GM23338 (cell line): ENCODE measurements around the gene OXER1. TPM values are rescaled to one million over a fixed set of nuclear protein-coding genes. Genes with fewer than 3 reads are reported as not detected.

Source experiments
- ATAC-seq: fragments of 200-7000 bp; cut with Tn5 transposase; 3 replicates; pipeline ENCODE4 v1.9.1; 2020
- DNase-seq: peaks from one replicate; pipeline ENCODE4 v3.0.0-alpha.2; 2015; ENCODE audit warnings: low spot score
- H2AFZ ChIP-seq: fragments of 200-600 bp; sonication (generic); 2 replicates; pipeline ENCODE4 v1.8.0; 2016; ENCODE audit warnings: antibody characterized with exemption, mild to moderate bottlenecking, moderate library complexity
- H3F3A ChIP-seq: fragments of 200-600 bp; sonication (generic); replicated peaks from 2 replicates; pipeline ENCODE4 v1.8.0; 2017; ENCODE audit warnings: antibody characterized with exemption, mixed run types, low read depth
- H3K27ac ChIP-seq: fragments of 200-600 bp; sonication (generic); 2 replicates; pipeline ENCODE4 v1.6.1; 2016; ENCODE audit warnings: low read depth
- H3K27me3 ChIP-seq: fragments of 200-600 bp; sonication (generic); 2 replicates; pipeline ENCODE4 v1.8.0; 2016; ENCODE audit warnings: mild to moderate bottlenecking, mixed run types, moderate library complexity; ENCODE audit not compliant: insufficient read depth
- H3K36me3 ChIP-seq: fragments of 200-600 bp; sonication (generic); 2 replicates; pipeline ENCODE4 v1.8.0; 2016; ENCODE audit warnings: mild to moderate bottlenecking; ENCODE audit not compliant: insufficient read depth
- H3K4me1 ChIP-seq: fragments of 200-600 bp; sonication (generic); 2 replicates; pipeline ENCODE4 v1.8.0; 2016; ENCODE audit warnings: mild to moderate bottlenecking, moderate library complexity; ENCODE audit not compliant: insufficient read depth
- H3K4me2 ChIP-seq: fragments of 200-600 bp; sonication (generic); 2 replicates; pipeline ENCODE4 v1.7.1; 2017; ENCODE audit warnings: mixed run types
- H3K4me3 ChIP-seq: fragments of 200-600 bp; sonication (generic); 2 replicates; pipeline ENCODE4 v1.6.1; 2016; ENCODE audit warnings: mixed run types
- H3K79me2 ChIP-seq: fragments of 200-600 bp; sonication (generic); replicated peaks from 2 replicates; pipeline ENCODE4 v1.8.0; 2017; ENCODE audit warnings: mild to moderate bottlenecking; ENCODE audit not compliant: insufficient read depth
- H3K9me2 ChIP-seq: fragments of 200-600 bp; sonication (generic); 2 replicates; pipeline ENCODE4 v1.8.0; 2017; ENCODE audit not compliant: insufficient read depth
- H4K20me1 ChIP-seq: fragments of 200-600 bp; sonication (generic); replicated peaks from 2 replicates; pipeline ENCODE4 v1.8.0; 2017; ENCODE audit warnings: mild to moderate bottlenecking; ENCODE audit not compliant: insufficient read depth
- H3K27ac Mint-ChIP-seq: 2 replicates; pipeline ENCODE4 v1.8.0; 2020; ENCODE audit warnings: inconsistent platforms, mild to moderate bottlenecking, moderate library complexity, mixed read lengths
- H3K27me3 Mint-ChIP-seq: 3 replicates; pipeline ENCODE4 v1.8.0; 2022; ENCODE audit warnings: low read depth, mild to moderate bottlenecking, moderate library complexity, mixed read lengths, inconsistent platforms; ENCODE audit not compliant: insufficient read depth, poor library complexity
- H3K36me3 Mint-ChIP-seq: 3 replicates; pipeline ENCODE4 v1.8.0; 2021; ENCODE audit warnings: low read depth, mild to moderate bottlenecking, inconsistent platforms, moderate library complexity, mixed read lengths
- H3K4me1 Mint-ChIP-seq: 3 replicates; pipeline ENCODE4 v1.8.0; 2020; ENCODE audit warnings: mild to moderate bottlenecking, inconsistent platforms, mixed read lengths
- H3K4me3 Mint-ChIP-seq: 3 replicates; pipeline ENCODE4 v1.8.0; 2021; ENCODE audit warnings: moderate library complexity, mild to moderate bottlenecking, inconsistent platforms, mixed read lengths
- H3K9me3 Mint-ChIP-seq: 3 replicates; pipeline ENCODE4 v1.8.0; 2020; ENCODE audit warnings: moderate library complexity, mild to moderate bottlenecking, inconsistent platforms, mixed read lengths
- CREB1 ChIP-seq: fragments of 250-450 bp; sonication (Bioruptor Pico); IDR thresholded peaks from 2 replicates; pipeline ENCODE4 v1.5.0; 2020; ENCODE audit warnings: low read depth, mild to moderate bottlenecking, moderate library complexity
- EZH2 ChIP-seq: fragments of 200-600 bp; sonication (generic); IDR thresholded peaks from one replicate; pipeline ENCODE4 v1.8.0; 2017; ENCODE audit warnings: antibody characterized with exemption, mild to moderate bottlenecking, low read depth; ENCODE audit not compliant: unreplicated experiment
- EZH2phosphoT487 ChIP-seq: fragments of 200-600 bp; sonication (generic); IDR thresholded peaks from one replicate; pipeline ENCODE4 v1.8.1; 2018; ENCODE audit warnings: antibody characterized with exemption; ENCODE audit not compliant: unreplicated experiment
- NANOG ChIP-seq: IDR thresholded peaks from 2 replicates; pipeline ENCODE4 v1.6.1; 2016; ENCODE audit warnings: antibody characterized with exemption, borderline replicate concordance
- STAT1 ChIP-seq: IDR thresholded peaks from one replicate; pipeline ENCODE4 v1.6.1; 2016; ENCODE audit warnings: antibody characterized with exemption; ENCODE audit not compliant: unreplicated experiment
- ZNF114 ChIP-seq: fragments of 250-450 bp; sonication (Bioruptor Pico); IDR thresholded peaks from 2 replicates; pipeline ENCODE4 v1.5.0; 2020; ENCODE audit warnings: mild to moderate bottlenecking, moderate library complexity
- ZNF331 ChIP-seq: fragments of 250-450 bp; sonication (Bioruptor Pico); IDR thresholded peaks from 2 replicates; pipeline ENCODE4 v1.5.0; 2020; ENCODE audit warnings: low read depth, mild to moderate bottlenecking, moderate library complexity
- polyA plus RNA-seq: library from polyadenylated mRNA; unstranded; fragments of >200 nt; fragmentation: Nextera tagmentation; extraction: Ambion mirVana; gene quantifications from 2 replicates; pipeline ENCODE4 v1.2.1, GENCODE V29; 2016
- total RNA-seq: library from RNA; depleted of rRNA; stranded (reverse); fragments of >200 nt; shearing (Covaris generic); gene quantifications from 2 replicates; pipeline ENCODE4 v1.2.3, GENCODE V29; 2014
- TF ChIP-seq, protein P1 (sequence below): fragments of 250-450 bp; sonication (Bioruptor Pico); IDR thresholded peaks from 2 replicates; pipeline ENCODE4 v1.5.0; 2020; ENCODE audit warnings: mild to moderate bottlenecking, moderate library complexity

The OXER1 gene
- total and polyA plus RNA-seq, 2 experiments from 2014 or later, result 0.69 to 1.5 TPM

DNA sequence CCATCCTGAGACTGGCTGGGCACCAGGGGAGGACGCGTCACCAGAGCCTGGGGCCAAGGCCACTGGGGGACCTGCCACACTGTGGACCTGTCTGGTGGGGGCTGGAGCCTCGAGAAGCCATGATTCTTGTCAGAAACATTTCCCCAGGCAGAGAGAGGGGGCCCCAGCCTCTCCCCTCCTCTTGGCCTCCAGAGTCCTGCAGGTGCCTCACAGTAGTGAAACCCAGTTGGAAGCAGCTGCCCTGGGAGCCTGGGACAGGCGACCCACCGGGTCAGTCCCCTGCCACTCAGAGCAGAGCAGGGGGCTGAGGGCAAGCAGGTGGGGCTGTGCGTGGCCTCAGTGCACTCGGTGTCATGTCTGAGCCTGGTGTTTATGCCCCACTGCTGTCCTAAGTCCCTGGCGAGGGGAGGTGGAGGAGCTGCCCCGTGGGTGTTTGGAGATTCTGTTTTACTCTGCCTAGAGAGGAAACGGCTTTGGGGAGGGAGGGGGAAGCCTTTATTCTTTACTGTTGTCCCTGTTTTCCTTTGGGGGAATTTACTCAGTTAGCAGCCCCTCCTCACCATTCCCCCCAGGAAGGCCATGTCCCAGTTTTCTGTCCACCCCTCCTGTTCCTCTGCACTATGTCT, 7.7 kb downstream of the OXER1 start (continued):
- no peak for TF ChIP-seq NANOG
- no peak for TF ChIP-seq EZH2phosphoT487
- no peak for TF ChIP-seq STAT1
- TF ChIP-seq ZNF331, result no peak
- TF ChIP-seq, protein P1, sequence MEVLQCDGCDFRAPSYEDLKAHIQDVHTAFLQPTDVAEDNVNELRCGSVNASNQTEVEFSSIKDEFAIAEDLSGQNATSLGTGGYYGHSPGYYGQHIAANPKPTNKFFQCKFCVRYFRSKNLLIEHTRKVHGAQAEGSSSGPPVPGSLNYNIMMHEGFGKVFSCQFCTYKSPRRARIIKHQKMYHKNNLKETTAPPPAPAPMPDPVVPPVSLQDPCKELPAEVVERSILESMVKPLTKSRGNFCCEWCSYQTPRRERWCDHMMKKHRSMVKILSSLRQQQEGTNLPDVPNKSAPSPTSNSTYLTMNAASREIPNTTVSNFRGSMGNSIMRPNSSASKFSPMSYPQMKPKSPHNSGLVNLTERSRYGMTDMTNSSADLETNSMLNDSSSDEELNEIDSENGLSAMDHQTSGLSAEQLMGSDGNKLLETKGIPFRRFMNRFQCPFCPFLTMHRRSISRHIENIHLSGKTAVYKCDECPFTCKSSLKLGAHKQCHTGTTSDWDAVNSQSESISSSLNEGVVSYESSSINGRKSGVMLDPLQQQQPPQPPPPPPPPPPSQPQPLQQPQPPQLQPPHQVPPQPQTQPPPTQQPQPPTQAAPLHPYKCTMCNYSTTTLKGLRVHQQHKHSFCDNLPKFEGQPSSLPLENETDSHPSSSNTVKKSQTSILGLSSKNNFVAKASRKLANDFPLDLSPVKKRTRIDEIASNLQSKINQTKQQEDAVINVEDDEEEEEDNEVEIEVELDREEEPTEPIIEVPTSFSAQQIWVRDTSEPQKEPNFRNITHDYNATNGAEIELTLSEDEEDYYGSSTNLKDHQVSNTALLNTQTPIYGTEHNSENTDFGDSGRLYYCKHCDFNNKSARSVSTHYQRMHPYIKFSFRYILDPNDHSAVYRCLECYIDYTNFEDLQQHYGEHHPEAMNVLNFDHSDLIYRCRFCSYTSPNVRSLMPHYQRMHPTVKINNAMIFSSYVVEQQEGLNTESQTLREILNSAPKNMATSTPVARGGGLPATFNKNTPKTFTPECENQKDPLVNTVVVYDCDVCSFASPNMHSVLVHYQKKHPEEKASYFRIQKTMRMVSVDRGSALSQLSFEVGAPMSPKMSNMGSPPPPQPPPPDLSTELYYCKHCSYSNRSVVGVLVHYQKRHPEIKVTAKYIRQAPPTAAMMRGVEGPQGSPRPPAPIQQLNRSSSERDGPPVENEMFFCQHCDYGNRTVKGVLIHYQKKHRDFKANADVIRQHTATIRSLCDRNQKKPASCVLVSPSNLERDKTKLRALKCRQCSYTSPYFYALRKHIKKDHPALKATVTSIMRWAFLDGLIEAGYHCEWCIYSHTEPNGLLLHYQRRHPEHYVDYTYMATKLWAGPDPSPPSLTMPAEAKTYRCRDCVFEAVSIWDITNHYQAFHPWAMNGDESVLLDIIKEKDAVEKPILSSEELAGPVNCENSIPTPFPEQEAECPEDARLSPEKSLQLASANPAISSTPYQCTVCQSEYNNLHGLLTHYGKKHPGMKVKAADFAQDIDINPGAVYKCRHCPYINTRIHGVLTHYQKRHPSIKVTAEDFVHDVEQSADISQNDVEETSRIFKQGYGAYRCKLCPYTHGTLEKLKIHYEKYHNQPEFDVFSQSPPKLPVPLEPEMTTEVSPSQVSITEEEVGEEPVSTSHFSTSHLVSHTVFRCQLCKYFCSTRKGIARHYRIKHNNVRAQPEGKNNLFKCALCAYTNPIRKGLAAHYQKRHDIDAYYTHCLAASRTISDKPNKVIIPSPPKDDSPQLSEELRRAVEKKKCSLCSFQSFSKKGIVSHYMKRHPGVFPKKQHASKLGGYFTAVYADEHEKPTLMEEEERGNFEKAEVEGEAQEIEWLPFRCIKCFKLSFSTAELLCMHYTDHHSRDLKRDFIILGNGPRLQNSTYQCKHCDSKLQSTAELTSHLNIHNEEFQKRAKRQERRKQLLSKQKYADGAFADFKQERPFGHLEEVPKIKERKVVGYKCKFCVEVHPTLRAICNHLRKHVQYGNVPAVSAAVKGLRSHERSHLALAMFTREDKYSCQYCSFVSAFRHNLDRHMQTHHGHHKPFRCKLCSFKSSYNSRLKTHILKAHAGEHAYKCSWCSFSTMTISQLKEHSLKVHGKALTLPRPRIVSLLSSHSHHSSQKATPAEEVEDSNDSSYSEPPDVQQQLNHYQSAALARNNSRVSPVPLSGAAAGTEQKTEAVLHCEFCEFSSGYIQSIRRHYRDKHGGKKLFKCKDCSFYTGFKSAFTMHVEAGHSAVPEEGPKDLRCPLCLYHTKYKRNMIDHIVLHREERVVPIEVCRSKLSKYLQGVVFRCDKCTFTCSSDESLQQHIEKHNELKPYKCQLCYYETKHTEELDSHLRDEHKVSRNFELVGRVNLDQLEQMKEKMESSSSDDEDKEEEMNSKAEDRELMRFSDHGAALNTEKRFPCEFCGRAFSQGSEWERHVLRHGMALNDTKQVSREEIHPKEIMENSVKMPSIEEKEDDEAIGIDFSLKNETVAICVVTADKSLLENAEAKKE (CRISPR knock-in tag), result no peak
- no peak for TF ChIP-seq CREB1 (CRISPR knock-in tag)

DNA sequence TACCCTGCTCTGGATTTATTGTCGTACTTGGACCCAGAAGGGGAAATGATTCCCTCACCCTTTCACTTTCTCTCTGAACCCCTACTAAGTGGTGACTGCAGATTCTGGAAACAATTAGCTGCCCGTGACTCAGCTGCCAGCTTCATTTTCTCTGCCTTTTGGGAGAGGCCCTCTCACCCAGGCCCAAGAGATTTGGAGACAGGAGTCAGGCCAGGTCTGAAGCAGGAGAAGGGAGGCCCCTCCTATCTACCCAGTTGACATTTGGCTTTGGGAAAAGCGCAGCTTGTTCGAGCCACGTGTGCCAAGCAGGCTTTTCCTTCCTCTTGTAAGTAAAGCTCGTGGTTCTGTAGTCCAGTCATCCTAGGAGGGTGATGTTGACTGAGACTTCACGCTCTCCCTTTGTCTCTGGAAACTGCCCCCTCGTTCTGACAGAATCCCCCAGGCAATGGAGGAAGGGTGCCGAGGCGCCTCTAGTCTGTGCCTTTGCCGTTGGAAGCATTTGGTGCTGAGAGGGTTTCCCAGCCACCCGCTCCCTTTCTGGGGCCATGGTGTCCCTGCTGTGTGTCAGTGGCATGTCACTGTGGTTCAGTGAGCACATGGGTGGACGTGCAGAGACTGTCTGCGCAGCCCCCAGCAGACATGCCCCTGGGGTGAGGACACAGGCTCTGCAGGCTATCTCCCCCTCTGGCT, 8.6 kb downstream of the OXER1 start:
- H3K4me3 Mint-ChIP-seq, result no peak overlapping the region
- Histone ChIP-seq H3K4me1 (0 out of 2 replicates have a peak, but pooled peaks cover 6% of the 10 kb centered on the region), H3K36me3 (no peaks in the 10 kb centered on the region), H3K79me2 (no peaks in the 10 kb centered on the region), H3K27ac (no peak overlapping the region), H3K27me3 (no peaks in the 10 kb centered on the region), H2AFZ (no peak overlapping the region), H3K4me3 (no peak overlapping the region), H3K9me2 (no peaks in the 10 kb centered on the region), H3K4me2 (no peak overlapping the region), H3F3A (no peaks in the 10 kb centered on the region), H4K20me1 (0 out of 2 replicates have a peak, but pooled peaks cover under 1% of the 10 kb centered on the region)
- ATAC-seq, result no peak
- H3K27ac Mint-ChIP-seq, result 0 out of 2 replicates have a peak overlapping the region, but pooled peaks have one; percentile 47
- H3K27me3 Mint-ChIP-seq, result peaks cover 8% of the 10 kb centered on the region
- no peaks in the 10 kb centered on the region; the same call in 2 of the 3 replicates for H3K36me3 Mint-ChIP-seq
- H3K4me1 Mint-ChIP-seq, result peaks cover 14% of the 10 kb centered on the region
- no peaks in the 10 kb centered on the region for H3K9me3 Mint-ChIP-seq
- DNase-seq, result no peak
- TF ChIP-seq EZH2phosphoT487 (no peak), ZNF114 (CRISPR knock-in tag) (no peak), EZH2 (no peak), ZNF331 (no peak), STAT1 (no peak)
- TF ChIP-seq, protein P1 (CRISPR knock-in tag), result no peak
